HG03060 (cell line): ENCODE measurements around the gene CSMD2.

ENCODE experiments used
- ATAC-seq: cut with Tn5 transposase; IDR thresholded peaks from one replicate; pipeline ENCODE4 v1.9.1; 2021; ENCODE audit warnings: low read depth, moderate number of reproducible peaks; ENCODE audit not compliant: unreplicated experiment

CSMD2 gene

GRCh38 chr1:33972676-33973395, 192.2 kb downstream of the CSMD2 start:
- no peak for ATAC-seq

GRCh38 chr1:33971913-33972312, 193.1 kb downstream of the CSMD2 start:
- ATAC-seq: no peak

GRCh38 chr1:33971018-33971710, 193.9 kb downstream of the CSMD2 start:
- ATAC-seq: no peak

- ATAC-seq: no peak
Measured at GRCh38 chr1:33970148-33970825, 194.7 kb downstream of the CSMD2 start.

- ATAC-seq: no peak
Measured at GRCh38 chr1:33966346-33967141, 198.5 kb downstream of the CSMD2 start.

GRCh38 chr1:33965086-33965485, 199.9 kb downstream of the CSMD2 start:
- ATAC-seq: no peak

- no peak for ATAC-seq
Measured at GRCh38 chr1:33962061-33962460, 203.0 kb downstream of the CSMD2 start.

- no peak for ATAC-seq
Measured at GRCh38 chr1:33960188-33960895, 204.7 kb downstream of the CSMD2 start.

GRCh38 chr1:33957854-33958253, 207.2 kb downstream of the CSMD2 start:
- ATAC-seq: no peak

- no peak for ATAC-seq
Measured at GRCh38 chr1:33955096-33955495, 209.9 kb downstream of the CSMD2 start.

GRCh38 chr1:33949570-33949969, 215.5 kb downstream of the CSMD2 start:
- ATAC-seq: no peak

GRCh38 chr1:33948291-33948690, 216.7 kb downstream of the CSMD2 start:
- ATAC-seq: no peak

GRCh38 chr1:33946836-33947235, 218.2 kb downstream of the CSMD2 start:
- no peak for ATAC-seq

GRCh38 chr1:33944846-33945245, 220.2 kb downstream of the CSMD2 start:
- ATAC-seq: no peak

- no peak for ATAC-seq
Measured at GRCh38 chr1:33943978-33944377, 221.1 kb downstream of the CSMD2 start.

GRCh38 chr1:33932871-33933270, 232.2 kb downstream of the CSMD2 start:
- no peak for ATAC-seq

GRCh38 chr1:33931111-33931475, 233.9 kb downstream of the CSMD2 start:
- ATAC-seq: no peak

- ATAC-seq: no peak
Measured at GRCh38 chr1:33930346-33931110, 234.5 kb downstream of the CSMD2 start.

GRCh38 chr1:33928251-33928650, 236.8 kb downstream of the CSMD2 start:
- no peak for ATAC-seq

GRCh38 chr1:33927721-33928120, 237.3 kb downstream of the CSMD2 start:
- ATAC-seq: no peak
